T-helper 1 cell (primary cell): ENCODE measurements around the gene SETMAR.

Source experiments
- DNase-seq, 5 donors: peaks; one replicate each; pipeline ENCODE4 v3.0.0-alpha.2; 2012 to 2020

Gene SETMAR

DNA sequence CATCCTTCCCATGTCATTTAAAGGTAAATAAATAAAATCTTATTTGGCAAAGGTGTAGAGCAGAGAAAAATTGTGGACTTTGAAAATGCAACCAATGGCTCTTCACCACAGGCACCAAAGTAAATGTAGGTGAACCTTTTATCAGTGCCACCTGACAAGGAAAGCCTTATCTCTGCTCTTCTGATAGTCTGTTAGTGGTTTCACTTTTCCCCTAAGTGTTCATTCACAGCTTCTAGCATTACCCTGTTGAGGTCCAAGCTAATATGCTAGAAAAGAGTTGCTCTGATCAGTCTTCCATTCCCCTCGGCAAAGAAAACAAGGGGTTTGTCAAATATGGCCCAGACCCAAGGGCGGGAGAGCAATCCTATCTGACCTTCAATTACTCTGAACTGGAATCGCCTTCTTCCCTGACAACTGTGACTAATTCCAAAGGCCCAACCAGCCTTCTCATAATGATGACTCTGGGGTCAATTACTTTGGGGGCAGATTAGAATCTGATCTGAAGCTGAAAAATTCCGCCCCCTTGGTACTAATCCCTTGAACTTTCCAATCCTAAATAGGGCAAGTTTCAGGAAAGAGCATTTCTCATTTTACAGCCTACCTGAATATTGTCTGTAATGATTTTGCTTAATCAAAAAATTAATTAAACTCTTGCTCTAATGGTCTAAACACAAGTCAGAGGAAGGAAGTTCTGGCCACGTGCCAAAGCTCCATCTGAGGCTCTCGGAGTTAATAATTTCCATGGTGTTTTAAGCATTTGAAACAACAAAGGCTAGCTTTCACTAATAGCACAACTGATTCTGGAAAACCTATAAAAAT lies 52.4 kb downstream of the SETMAR start:
- DNase-seq = no peak

DNA sequence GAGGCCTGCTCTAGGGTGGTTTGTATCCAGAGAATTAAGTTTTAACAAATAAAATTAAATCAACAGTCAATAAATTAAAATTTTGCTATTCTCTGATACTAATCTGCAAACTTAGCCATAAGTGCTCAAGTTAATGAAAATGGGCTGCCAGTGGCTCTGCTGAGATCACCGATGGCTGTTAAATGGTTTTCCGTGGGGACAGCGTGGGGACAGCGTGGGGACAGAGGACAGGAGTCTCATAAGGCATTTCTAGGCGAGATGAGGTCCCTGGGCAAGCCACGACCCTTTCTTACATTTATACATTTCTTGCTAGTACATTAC lies 53.0 kb downstream of the SETMAR start:
- no peak for DNase-seq

DNA sequence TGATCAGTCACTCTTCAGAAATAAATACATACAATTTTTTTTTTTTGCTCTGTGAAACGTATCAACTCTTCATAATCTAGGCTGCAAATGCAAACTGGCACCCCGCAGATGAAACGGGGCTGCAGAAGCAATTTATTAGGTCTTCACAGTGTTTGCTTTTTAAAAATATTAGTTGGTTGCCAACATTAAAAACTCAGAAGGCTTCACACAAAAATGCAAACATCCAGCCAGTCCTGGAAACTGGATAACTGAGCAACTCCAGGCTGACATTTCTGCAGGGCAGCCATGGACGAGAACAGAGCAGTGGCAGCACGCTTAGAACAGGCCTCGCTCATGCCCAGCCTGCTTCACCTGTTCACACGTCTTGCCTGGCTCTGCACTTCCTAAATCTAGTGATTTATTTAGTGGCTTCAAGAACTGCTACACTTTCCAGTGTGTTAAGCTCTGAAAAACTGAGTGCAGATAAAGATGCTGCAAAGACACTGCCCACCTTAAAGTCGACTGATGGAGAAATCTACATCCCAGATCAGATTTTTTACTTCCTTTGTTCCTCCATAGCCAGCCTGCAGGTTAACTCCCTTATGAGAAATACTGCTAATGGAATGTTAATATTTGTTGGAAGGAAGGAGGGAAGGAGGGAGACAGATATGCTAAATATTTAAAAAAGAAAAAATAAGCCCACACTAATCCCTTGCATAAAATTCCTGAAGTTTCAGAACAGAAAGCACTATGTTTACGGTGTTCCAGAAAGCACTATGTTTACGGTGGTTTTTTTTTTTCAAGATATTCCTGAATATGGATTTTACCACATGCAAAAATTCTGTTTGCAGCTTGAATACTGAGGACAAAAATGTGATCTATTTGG lies 53.6 kb downstream of the SETMAR start:
- DNase-seq = no peak

DNA sequence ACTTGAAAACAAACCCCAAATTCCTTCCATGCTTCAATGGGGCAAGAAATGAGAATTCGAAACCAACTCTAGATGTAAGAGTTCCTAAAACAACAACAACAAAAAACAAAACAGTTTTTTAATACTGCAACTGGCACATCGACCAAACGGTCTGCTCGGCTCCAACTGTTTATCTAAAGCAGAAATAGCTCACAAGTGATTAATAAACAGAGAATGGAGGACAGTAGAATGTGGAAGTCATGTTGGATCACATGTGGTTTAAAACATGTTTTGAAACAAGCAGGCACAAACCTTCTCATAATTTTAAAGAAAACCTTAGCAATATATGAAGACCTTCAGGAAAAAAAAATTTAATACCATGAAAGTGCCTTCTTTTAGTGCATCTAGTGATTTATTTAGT lies 55.1 kb downstream of the SETMAR start:
- DNase-seq = no peak

DNA sequence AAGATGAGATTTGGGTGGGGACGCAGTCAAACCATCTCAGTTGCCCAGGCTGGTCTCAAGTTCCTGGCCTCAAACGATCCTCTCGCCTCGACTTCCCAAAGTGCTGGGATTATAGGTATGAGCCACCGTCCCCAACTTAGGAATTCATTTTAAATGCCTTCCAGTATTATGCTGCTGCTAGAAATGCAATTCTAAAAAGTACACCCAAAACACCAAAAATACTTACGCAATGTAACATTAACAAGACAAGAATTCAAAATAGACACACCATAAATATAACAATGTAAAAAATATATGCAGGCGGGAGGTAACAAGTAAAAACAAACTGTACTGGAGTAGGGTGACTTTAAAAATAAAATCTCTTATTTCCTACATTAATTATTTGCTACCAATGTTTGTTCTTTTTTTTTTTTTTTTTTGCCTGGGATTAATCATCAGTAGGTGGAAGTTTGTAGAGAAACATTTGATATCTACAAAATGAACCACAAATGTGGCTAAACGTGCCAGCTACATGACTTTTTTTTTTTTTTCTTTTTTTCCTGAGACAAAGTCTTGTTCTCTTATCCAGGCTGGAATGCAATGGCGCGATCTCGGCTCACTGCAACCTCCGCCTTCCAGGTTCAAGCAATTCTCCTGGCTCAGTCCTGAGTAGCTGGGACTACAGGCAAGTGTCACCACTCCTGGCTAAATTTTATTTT lies 56.8 kb downstream of the SETMAR start:
- DNase-seq = no peak

DNA sequence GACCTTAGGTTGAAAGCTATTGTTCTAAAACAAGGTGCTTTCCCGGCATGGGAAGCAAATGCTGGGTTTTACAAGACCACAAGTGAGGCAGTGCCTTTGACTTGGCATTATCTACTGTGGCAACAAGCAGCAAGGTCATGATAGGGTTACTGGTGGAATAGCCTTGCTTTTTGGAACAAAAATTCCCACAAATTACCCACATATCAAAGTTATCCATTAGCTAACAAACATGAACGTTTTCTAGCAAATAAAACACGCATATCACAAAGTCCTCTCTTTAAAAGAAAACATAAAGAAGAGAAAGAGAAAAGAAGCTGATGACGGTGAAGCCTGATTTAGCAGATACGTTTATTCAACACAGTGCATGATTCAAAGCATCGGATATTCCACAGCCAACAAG lies 57.6 kb downstream of the SETMAR start:
- DNase-seq = no peak

- no peak for DNase-seq
Measured at GRCh38 chr3:4362523-4362922, 59.4 kb downstream of the SETMAR start.
